Measurements from ENCODE around the gene TMEM150B.

TMEM150B gene

DNA sequence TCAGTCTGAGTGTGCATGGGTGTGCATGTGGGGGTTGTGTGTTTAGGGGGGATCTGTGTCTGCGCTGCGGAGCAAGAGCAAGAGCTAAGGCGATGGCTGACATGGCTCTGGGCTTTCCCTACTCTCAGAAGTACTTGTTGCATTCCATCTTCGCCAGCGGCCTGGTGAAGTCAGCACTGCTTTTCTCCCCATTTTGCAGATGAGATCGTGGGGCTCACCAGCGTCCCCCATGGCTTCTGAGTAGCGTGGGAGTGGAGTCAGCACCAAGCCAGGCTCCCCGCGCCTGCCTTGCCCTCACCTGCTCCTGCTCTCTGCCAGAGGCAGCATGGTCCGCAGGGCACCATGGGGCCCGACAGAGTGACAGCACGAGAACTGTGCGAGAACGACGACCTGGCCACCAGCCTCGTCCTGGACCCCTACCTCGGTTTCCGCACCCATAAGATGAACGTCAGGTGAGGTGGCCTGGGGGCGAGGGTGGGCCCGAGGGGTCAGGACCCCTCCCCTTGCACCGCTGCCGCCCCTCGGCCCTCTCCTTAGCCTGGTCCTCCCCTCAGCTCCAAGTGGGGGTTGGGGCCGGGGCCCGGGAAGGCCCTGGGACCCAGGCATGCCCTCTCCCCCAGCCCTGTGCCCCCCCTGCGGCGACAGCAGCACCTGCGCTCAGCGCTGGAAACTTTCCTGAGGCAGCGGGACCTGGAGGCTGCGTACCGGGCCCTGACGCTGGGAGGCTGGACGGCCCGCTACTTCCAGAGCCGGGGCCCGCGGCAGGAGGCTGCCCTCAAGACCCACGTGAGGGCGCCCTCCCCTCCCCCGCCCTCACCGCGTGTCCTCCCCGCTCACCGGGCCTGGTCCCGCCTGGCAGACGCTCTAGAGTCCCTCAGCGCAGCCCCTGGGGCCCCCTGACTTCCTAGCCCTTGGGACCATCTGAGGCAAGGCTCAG lies 16.7 kb upstream of the TMEM150B start:
- Histone ChIP-seq H3K27me3 (peaks cover 17% of the 10 kb centered on the region), H3K9me3 (no peaks in the 10 kb centered on the region), H3K4me3 (ENCODE audit: low read depth in 1 of 2, low read length in 1 of 2) (no peak overlapping the region), H3K4me1 (ENCODE audit: control insufficient read depth in 1 of 2, insufficient read depth in 1 of 2, low read depth in 1 of 2, low read length in 1 of 2) (peaks cover 22 to 26% of the 10 kb centered on the region in 2 experiments), H3K36me3 (peaks cover 10% of the 10 kb centered on the region), H3K27ac (no peak overlapping the region)
- TF ChIP-seq CTCF (IDR thresholded peaks at IDR 0.05) = no peak

- Histone ChIP-seq H3K4me1 (ENCODE audit: control insufficient read depth in 1 of 2, insufficient read depth in 1 of 2, low read depth in 1 of 2, low read length in 1 of 2) (peaks cover 22 to 26% of the 10 kb centered on the region in 2 experiments), H3K4me3 (ENCODE audit: low read depth in 1 of 2, low read length in 1 of 2) (peak overlapping the region in 1 of 2 experiments; percentile 87), H3K36me3 (peaks cover 4% of the 10 kb centered on the region), H3K27ac (no peak overlapping the region), H3K27me3 (peaks cover 17% of the 10 kb centered on the region), H3K9me3 (no peaks in the 10 kb centered on the region)
- no peak for TF ChIP-seq CTCF (IDR thresholded peaks at IDR 0.05)
Measured at GRCh38 chr19:55341171-55341588, 16.0 kb upstream of the TMEM150B start.

DNA sequence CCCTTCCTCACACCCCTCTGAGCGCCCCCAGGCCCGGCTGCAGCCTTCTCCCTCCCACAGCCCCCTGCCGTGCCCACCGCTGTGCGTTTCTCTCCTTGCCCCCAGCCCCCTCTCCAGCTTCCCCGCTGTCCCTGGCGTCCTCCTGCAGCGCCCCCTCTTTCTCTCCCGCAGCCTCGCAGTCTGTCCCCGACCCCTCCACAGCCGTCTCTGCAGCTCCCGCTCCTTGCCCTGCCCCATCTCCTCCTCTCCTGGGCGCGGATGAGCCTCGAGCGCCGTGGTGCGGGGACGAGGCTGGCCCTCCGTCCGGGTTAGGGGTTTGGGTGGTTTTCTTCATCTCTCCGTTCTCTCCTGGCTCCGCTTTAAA lies 15.6 kb upstream of the TMEM150B start:
- no peak for TF ChIP-seq CTCF (IDR thresholded peaks at IDR 0.05)
- Histone ChIP-seq H3K9me3 (no peaks in the 10 kb centered on the region), H3K36me3 (peaks cover 4% of the 10 kb centered on the region), H3K4me3 (ENCODE audit: low read depth in 1 of 2, low read length in 1 of 2) (peak overlapping the region in 1 of 2 experiments; percentile 87), H3K4me1 (ENCODE audit: control insufficient read depth in 1 of 2, insufficient read depth in 1 of 2, low read depth in 1 of 2, low read length in 1 of 2) (peaks cover 22 to 26% of the 10 kb centered on the region in 2 experiments), H3K27me3 (peaks cover 17% of the 10 kb centered on the region), H3K27ac (no peak overlapping the region)

GRCh38 chr19:55339889-55340783 lies 15.0 kb upstream of the TMEM150B start:
- no peaks in the 10 kb centered on the region for H3K9me3 ChIP-seq
- peak overlapping the region; percentile 73 to 87 for H3K4me3 ChIP-seq (ENCODE audit: low read depth in 1 of 2, low read length in 1 of 2)
- TF ChIP-seq CTCF (IDR thresholded peaks at IDR 0.05) = no peak
- peak overlapping the region; percentile 97 for H3K27ac ChIP-seq
- H3K27me3 ChIP-seq = peaks cover 17% of the 10 kb centered on the region
- peaks cover 22 to 26% of the 10 kb centered on the region in 2 experiments for H3K4me1 ChIP-seq (ENCODE audit: control insufficient read depth in 1 of 2, insufficient read depth in 1 of 2, low read depth in 1 of 2, low read length in 1 of 2)
- peaks cover 4% of the 10 kb centered on the region for H3K36me3 ChIP-seq

DNA sequence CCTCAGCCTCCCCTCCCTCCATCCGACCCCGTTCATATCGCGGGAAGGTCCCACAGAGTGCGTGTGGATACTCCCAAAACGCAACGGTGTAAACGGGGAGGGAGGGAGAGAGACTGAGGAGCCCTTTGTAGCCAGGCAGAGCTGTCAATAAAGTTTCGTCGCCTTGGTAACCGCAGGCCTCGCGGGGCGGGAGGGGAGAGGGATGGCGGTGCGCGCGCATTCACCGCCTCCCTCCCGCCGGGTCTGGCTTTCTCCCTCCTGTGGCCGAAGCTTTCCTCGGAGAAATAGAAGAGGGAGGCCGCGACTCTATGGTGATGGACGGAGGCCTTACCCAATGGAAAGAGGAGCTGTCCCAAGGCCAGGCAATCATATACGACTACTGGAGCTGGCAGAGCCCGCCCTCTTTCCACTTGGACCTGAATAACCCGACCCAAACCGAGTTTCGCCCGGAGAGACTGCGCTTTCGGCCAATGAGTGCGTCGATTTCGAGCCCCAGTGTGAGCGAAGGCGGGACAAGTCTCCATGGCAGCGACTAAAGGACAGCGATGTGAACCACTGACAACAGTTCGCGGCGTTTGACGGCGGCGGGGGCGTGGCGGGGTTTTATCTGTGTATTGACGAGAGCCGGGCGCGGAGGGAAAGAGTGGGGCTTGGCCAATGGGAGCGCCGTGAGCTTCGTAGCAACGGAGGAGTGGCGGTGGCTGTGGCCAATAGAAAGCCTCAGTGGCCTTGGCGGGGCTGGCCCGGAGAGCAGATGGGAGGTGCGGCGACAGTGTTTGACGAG lies 14.2 kb upstream of the TMEM150B start, which contains the start of gene KMT5C:
Gene KMT5C, plus strand, starts transcription at position 772 of the 784 bp plus-strand sequence. CDS start 2,061 bp downstream, outside the sequence.
- Histone ChIP-seq H3K4me1 (ENCODE audit: control insufficient read depth in 1 of 2, insufficient read depth in 1 of 2, low read depth in 1 of 2, low read length in 1 of 2) (peaks cover 22 to 26% of the 10 kb centered on the region in 2 experiments), H3K27me3 (peaks cover 17% of the 10 kb centered on the region), H3K27ac (peak within 1 kb of the TSS; percentile 97), H3K4me3 (ENCODE audit: low read depth in 1 of 2, low read length in 1 of 2) (peak within 1 kb of the TSS; percentile 73 to 87), H3K9me3 (no peaks in the 10 kb centered on the region), H3K36me3 (peaks cover 4% of the 10 kb centered on the region)
- peak; percentile 84 for TF ChIP-seq CTCF (IDR thresholded peaks at IDR 0.05)

Data from neutrophil (primary cell).